HFFc6 (cell line): Measurements from ENCODE around the gene MDH1. TPM values are rescaled to one million over a fixed set of nuclear protein-coding genes. Genes with fewer than 3 reads are reported as not detected.

Experiments used
- DNase-seq: peaks from one replicate; pipeline ENCODE4 v3.0.0-alpha.2; 2018
- H3K27ac Mint-ChIP-seq: 2 replicates; pipeline ENCODE4 v1.8.0; 2020; ENCODE audit warnings: mild to moderate bottlenecking, mixed read lengths
- H3K27me3 Mint-ChIP-seq: 2 replicates; pipeline ENCODE4 v1.8.0; 2021; ENCODE audit warnings: mild to moderate bottlenecking, moderate library complexity, mixed read lengths; ENCODE audit not compliant: insufficient read depth
- H3K36me3 Mint-ChIP-seq: 2 replicates; pipeline ENCODE4 v1.8.0; 2021; ENCODE audit warnings: low read depth, mixed read lengths
- H3K4me1 Mint-ChIP-seq: 2 replicates; pipeline ENCODE4 v1.8.0; 2020; ENCODE audit warnings: low read depth, mixed read lengths
- H3K4me3 Mint-ChIP-seq: 2 replicates; pipeline ENCODE4 v1.8.0; 2020; ENCODE audit warnings: mild to moderate bottlenecking, moderate library complexity, mixed read lengths
- H3K9me3 Mint-ChIP-seq: 2 replicates; pipeline ENCODE4 v1.8.0; 2020; ENCODE audit warnings: mild to moderate bottlenecking, mixed read lengths
- total RNA-seq, 6 experiments: library from RNA; stranded (reverse); fragmentation: NEBNext Ultra II Directional; extraction: Animal tissue kit (Norgen Biotek cat#: 25700); gene quantifications; 2 replicates in 1 of 6; 3 replicates in 5 of 6; pipeline ENCODE4 v1.2.3, GENCODE V29; 2021
- TF ChIP-seq, protein P1 (sequence below): fragments of 200-600 bp; sonication (generic); IDR thresholded peaks from 2 replicates; pipeline ENCODE4 v1.5.0; 2021; ENCODE audit warnings: antibody characterized with exemption, mild to moderate bottlenecking

Gene MDH1
- total RNA-seq, 6 experiments from 2014 or later: 152 to 175 (median 168) TPM

DNA sequence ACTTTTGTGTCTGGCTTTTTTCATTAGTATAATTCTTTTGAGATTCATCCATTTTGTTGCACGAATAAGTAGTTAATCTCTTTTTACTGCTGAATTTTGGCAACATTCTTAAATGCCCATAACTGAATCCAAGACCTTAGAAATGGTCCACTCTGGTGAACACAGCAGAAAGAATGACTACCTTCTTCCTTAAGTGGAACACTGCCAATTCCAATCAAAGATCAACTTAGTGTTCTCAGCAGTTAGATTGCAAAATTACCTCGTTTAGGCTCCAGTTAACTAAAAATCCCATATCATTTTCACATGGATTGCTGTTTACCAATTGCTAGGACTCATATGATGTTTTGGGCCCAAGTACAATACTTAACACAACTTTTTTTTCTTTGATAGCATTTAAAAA, 59.9 kb downstream of the MDH1 start:
- TF ChIP-seq, protein P1, sequence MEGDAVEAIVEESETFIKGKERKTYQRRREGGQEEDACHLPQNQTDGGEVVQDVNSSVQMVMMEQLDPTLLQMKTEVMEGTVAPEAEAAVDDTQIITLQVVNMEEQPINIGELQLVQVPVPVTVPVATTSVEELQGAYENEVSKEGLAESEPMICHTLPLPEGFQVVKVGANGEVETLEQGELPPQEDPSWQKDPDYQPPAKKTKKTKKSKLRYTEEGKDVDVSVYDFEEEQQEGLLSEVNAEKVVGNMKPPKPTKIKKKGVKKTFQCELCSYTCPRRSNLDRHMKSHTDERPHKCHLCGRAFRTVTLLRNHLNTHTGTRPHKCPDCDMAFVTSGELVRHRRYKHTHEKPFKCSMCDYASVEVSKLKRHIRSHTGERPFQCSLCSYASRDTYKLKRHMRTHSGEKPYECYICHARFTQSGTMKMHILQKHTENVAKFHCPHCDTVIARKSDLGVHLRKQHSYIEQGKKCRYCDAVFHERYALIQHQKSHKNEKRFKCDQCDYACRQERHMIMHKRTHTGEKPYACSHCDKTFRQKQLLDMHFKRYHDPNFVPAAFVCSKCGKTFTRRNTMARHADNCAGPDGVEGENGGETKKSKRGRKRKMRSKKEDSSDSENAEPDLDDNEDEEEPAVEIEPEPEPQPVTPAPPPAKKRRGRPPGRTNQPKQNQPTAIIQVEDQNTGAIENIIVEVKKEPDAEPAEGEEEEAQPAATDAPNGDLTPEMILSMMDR: no peak
- Mint-ChIP-seq H3K4me1 (peaks cover 2% of the 10 kb centered on the region; the same call in 1 of the 2 replicates), H3K27me3 (peaks cover 2% of the 10 kb centered on the region), H3K36me3 (no peaks in the 10 kb centered on the region), H3K4me3 (no peak overlapping the region), H3K27ac (no peak overlapping the region), H3K9me3 (no peaks in the 10 kb centered on the region; the same call in 1 of the 2 replicates)
- no peak for DNase-seq

DNA sequence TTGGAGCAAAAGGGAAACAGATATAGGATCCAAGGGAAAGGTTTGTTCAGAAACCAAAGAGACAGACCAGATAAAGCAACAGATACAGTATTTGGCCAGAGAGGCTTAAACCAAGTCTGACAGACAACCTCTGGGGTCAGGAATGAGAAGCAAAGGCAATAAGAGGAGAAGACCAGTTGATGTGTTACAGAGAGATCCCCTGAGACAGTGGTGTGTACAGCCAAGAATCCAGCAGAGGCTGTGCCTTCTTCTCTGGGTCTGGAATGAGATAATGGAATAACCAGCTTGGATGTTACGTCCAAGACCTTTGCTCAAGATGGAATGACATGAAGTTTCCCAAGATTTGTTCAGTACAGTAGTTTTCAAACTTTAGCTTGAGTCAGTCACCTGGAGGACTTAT, 61.1 kb downstream of the MDH1 start:
- Mint-ChIP-seq H3K9me3 (peaks cover 7% of the 10 kb centered on the region; the same call in 1 of the 2 replicates), H3K4me3 (no peak overlapping the region), H3K4me1 (no peaks in the 10 kb centered on the region; the same call in 1 of the 2 replicates), H3K27ac (no peak overlapping the region), H3K36me3 (peaks cover 6% of the 10 kb centered on the region), H3K27me3 (peaks cover 2% of the 10 kb centered on the region)
- TF ChIP-seq, protein P1: no peak
- no peak for DNase-seq

DNA sequence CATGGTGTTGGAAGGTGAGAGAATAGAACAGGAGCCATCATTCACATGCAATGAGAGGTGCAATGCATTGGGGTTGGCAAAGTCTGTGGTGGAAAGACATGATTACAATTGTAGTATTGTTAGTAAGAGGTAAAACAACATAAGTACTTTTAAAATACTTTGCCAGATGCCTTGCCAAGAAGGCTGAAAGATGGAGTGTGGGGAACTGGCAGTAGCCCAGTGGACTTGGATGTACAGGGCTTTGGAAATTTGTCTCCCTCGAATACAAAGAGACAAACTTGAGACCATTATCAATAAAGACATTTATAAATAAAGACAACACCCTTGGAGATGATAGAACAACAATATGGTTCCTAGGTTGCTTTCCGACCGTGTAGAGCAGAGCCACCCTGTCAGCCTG, 62.0 kb downstream of the MDH1 start:
- H3K4me3 Mint-ChIP-seq: no peak overlapping the region

DNA sequence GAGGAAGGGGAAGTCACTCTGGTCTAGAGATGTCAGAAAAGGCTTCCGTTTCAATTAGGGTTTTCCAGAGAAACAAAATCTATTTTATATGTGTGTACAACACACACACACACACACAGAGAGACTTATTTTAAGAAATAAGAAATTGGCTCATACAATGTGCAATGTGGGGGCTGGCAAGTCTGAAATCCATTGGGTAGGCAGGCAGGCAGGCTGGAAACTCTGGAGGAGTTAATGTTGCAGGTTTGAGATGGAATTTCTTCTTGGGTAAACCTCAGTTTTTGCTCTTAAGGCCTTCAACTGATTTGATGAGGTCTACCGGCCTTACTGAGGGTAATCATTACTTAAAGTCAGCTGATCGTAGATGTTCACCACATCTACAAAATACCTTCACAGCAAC, 62.6 kb downstream of the MDH1 start:
- Mint-ChIP-seq H3K4me1 (no peaks in the 10 kb centered on the region; the same call in 1 of the 2 replicates), H3K27ac (no peak overlapping the region), H3K36me3 (peaks cover 6% of the 10 kb centered on the region), H3K27me3 (no peaks in the 10 kb centered on the region; the same call in 1 of the 2 replicates), H3K9me3 (peaks cover 7% of the 10 kb centered on the region; the same call in 1 of the 2 replicates), H3K4me3 (no peak overlapping the region)
- no peak for DNase-seq
- TF ChIP-seq, protein P1: no peak

More for the DNA sequence above, 62.0 kb downstream of the MDH1 start:
- Mint-ChIP-seq H3K9me3 (peaks cover 7% of the 10 kb centered on the region; the same call in 1 of the 2 replicates), H3K27me3 (peaks cover 1% of the 10 kb centered on the region), H3K27ac (no peak overlapping the region), H3K4me1 (no peaks in the 10 kb centered on the region; the same call in 1 of the 2 replicates), H3K36me3 (peaks cover 6% of the 10 kb centered on the region)
- no peak for DNase-seq
- TF ChIP-seq, protein P1: no peak

DNA sequence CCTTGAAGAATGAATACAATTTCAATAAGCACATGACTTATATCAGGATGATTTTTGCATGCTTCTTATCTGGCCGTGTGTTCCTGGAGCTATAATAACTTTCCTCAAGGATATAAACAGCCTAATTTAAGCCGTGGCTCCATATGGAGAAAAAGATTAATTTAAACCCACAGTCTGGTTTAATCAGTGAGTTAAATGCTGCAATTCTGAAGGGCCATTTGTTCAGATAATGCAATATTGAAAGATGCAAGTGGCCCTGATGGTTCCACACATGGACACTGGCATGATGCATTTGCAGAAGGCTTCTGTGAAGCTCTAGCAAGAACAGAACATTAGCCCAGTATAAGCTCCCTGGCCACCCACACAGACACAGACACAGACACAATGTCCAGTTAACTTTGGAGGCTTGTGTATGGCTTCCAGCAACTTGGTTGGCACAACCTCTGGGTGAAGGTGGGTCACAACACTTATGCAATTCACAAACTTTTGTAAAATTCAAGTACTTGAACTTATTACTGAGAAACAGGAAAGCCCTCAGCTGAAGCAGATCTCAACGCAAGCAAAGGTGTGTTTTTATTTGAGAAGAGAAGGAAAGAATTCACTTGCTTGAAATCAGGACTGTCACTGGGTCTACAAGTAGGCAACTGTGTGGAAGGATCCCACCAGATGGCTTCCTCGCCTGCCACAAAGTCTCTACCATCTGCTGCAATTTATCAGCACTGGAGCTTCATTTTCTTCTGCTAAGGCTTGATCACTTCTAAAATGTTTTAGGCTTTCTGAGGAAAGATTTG, 63.3 kb downstream of the MDH1 start:
- H3K27ac Mint-ChIP-seq: no peak overlapping the region
- TF ChIP-seq, protein P1: no peak
- H3K9me3 Mint-ChIP-seq: peaks cover 7% of the 10 kb centered on the region; the same call in 1 of the 2 replicates
- no peaks in the 10 kb centered on the region; the same call in 1 of the 2 replicates for H3K27me3 Mint-ChIP-seq
- no peak overlapping the region for H3K4me3 Mint-ChIP-seq
- peaks cover 12% of the 10 kb centered on the region for H3K36me3 Mint-ChIP-seq
- DNase-seq: no peak
- H3K4me1 Mint-ChIP-seq: no peaks in the 10 kb centered on the region; the same call in 1 of the 2 replicates
